Right hindlimb (tissue), 1 donor: Measurements from ENCODE around the gene TNS3.

Experiments used
- DNase-seq: peaks from one replicate; pipeline ENCODE4 v3.0.0-alpha.2; 2018

TNS3 gene

DNA sequence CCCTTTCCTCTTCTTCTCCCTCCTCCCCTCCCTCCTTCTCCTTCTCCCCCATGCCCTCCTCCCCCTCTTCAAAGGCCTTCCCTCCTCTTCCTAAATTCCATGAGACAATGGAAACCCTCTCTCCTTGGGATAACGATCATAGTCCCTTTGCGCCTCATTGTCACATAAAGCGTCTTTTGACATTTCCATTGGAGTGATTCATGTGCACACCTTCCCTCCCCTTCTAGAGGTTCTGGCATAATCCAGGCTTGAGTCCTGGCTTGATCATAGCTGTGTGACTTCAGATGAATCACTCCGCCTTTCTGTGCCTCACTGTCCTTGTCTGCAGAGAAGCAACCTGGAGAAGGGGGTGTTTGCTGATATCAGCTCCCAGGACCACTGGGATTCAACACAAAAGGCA lies 204.2 kb downstream of the TNS3 start:
- peak; percentile 1 for DNase-seq

DNA sequence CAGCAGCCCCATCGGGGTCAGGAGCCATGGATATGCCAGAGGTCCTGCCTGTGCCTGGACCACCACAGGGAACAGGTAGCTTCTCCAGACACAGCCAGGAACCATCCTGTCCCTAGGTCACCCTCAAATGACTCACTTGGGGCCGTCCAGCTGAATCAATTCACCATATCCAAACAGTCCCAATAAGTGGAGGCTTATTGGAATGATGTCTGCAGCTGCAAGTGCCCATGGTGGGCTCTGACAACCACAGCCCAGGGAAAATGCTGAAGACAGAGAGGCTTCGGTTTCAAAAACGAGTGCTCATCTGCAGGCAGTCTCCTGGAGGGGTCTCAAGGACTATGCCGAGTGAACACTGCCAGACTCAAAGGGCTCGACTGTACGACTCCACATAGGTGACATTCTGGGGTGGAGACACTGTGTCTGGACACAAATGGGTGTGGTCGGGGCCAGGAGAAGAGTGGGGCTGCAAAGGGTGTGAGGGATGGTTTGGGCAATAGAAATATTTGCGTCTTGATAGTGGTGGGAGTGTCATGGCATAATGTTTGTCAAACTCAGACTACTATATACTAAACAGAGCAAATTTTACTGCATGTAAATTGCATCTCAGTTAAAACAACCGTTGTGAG lies 204.8 kb downstream of the TNS3 start:
- peak; percentile 11 for DNase-seq

DNA sequence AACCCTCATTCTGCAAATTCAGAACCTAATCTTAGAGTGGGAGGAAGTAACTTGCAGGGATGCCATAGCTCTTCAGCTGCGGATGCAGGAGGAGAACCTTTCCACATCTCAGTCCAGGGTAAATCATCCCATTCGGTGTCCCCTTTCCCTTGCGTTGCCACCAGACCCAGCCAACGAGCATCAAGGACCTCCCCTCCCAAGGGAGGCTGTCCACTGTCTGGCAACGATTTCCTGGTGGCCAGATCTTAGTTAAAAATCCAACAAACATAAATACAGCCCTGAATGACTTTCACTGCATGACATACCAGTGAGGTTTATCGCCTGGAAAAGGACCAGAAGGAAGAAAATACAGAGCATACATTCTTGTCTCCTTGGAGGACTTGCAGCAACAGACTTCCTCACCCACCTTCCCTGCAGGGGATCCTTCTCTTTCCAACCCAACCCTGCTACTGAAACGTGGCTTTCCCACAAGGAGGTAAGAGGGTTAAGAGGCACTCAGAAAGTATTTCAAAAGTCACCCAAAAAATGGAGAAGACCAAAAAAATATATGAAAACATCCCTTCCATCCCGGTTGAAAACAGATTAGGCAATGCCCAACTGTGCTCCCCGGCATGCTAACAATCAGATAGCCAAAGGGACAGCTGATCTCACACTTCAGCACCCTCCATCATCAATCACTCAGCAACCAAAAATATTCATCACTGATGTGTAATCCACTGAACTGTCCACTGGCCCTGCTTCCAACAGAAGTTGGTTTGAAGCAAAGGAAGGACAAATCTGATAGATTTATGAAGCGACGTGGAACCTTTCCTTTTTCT lies 206.6 kb downstream of the TNS3 start:
- peak; percentile 27 for DNase-seq

DNA sequence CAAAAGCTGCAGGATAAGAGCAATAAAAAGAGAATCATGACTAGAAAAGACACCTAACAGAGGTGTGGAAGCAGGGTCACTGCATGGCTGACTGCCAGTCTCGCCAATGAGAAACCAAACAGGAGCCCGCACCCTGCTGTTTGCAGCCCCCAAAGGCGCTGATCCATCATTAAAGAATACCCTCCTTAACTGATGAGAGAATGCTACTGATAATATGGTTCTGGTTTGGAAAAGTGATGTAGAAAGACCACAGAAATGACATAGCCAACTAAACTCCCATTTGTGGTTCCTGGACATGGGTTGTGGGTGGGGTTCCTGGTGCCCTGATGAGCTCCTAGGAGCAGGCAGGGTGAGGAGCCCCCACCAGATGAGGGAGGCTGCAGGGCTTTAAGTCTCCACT lies 207.4 kb downstream of the TNS3 start:
- no peak for DNase-seq

DNA sequence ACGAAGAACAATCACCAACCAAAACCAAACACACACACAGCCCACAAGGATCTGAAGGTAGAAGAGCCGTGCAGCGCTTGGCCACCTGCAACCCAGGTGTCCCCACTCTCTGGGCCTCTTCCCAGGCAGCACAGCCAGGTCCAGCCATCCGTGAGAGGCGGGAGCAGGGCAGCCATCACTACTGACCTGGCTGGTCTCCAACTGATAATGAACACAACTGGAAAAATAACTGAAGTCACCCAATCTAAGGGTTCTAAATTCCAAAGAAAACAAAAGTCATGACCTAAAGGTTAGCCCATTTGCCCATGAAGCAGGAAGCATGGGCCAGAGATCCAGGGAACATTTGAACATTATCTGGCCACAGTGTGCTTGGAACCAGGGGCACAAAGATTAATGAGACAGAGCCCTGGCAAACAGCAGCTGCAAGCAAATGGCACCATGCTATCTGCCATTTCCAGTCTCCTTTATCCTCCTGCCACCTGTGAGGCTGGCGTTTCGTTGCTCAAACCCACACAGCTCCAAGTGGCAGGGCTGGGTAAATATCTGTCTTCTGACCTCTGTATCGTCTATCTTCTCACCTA lies 207.9 kb downstream of the TNS3 start:
- no peak for DNase-seq

DNA sequence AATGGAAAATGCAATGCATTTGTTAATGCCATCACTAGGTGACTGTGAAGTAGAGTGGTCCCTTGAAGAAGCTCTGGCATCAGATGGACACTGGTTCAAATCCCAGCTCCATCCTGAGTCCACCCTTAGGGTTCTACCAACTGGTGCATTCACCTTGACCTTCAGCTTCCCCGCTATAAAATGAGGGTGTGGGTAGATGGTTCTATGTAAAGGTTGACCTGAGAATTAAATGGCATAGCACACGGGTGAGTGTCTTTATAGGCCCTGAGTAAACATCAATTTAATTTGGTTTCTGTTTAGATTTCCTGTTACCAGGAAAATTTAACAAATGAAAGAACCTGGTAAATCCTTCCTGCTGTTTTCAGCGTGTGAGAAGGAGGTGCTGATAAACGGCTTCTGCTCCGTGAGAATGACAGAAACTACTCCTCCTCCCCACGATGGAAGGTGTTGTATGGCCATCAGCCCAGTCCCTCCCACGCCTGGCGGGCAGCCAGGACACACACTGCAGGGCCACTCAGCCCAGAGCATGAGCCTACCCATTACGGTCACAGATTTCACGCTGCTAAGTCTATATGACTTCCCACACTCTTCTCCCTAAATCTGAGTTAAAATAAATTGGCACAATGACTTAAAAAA lies 210.1 kb downstream of the TNS3 start:
- DNase-seq: peak; percentile 69

DNA sequence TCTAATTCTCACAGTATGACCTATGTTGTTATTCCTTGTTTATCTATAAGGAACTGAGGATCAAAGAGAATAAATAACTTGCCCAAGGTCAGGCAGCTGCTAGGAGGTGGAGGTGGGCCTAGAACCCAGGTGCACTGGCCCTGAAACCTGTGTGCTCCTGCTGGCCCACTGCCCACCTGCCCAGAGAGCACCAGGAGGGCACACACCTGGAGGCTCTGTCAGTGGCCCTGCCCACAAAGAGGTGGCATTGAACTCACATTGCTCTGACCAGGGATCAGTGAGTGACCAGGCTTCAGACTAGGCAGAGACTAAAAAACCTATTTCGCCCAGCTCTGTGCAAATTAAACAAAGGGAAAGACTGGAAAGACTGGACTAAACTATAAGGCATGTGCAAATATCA lies 210.6 kb downstream of the TNS3 start:
- DNase-seq: no peak

DNA sequence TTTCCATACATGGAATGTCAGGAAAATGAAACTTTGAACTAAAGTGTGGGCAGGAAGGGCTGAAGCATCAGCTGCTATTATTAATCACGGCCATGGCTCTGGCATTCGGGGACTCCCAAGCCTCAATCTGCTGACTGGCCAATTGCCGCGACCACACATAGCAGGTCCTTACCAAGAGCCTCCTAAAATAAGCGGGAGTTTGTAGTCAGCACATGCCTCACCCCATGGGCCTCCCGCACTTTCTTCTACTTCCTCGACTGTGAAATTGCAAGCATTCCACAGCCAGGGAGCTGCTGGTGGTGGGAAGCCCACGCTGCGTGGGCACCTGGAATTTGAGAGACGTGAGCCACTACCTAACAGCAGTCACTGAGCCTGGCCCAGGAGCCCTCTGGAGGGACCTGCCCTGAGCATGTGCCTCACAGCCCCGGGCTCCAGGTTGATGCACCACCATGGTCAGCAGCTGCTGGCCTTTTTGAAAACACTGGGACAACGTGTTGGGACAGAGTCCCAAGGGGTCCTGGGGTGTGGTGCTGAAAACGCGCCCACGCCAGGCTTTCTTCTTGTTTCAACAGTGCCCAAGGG lies 211.4 kb downstream of the TNS3 start:
- no peak for DNase-seq

DNA sequence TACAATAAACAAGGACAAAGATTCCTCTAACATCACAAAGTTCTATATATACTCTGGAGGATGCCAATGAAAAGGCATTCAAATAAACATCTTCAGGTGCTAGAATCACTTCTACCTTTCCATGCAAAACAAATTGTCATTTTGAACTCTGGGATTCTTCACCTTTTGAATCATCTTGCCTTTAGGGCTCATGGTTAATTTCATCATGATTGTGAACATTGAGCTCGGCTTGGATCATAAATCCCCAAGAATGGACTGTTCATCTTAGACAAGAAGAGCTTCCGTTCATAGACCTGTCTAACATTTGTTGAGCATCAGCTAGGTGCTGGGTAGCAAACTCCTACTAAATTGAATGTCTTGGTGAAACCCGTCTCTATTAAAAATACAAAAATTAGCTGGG lies 212.2 kb downstream of the TNS3 start:
- DNase-seq: no peak

DNA sequence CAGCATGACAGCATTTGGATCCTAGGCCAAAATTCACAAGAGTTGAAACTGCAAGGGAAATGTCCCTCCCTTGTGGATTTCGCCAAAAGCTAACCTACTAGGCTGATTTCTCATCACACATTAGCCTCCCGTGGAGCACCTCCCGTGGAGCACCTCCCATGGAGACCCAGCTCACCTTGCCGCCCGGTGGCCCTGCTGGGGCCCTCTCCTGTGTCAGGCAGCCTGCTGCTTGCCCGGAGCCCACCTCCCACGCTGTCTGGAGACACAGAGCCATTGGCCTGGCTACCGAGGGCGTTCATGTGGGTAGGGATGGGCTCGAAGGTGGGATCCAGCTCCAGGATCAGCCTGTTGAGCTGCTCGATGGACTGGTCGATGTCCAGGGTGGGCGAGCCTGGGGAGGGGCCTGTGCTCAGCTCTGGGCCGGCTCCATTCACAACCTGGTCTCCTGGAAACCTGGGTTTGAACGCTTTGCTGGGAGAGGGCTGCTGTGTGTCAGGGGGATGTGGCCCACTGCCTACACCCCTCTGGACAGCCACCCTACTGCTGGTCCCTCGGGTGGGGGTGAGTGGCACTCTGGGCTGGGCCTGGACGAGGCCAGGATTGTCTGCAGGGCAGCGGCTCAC lies 213.6 kb downstream of the TNS3 start:
- no peak for DNase-seq

DNA sequence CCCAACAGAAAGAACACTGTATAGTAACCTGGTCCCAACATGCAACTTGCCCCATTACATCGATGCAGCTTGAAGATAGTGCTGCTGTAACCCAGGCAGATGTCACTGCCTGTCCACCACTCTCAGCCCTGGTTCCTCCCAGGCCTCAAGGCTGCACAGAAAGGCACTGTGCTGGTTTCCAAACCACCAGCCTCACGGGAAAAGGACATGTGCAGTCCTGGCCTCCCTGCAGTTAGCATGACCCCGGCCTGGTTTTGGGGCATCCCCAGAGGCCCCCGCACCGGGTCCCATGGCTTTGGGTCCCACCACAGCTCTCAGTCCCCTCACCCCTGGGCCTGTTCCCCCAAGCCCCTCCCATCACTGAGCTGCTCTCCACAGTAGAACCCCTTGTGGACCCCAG lies 214.5 kb downstream of the TNS3 start:
- DNase-seq: no peak

DNA sequence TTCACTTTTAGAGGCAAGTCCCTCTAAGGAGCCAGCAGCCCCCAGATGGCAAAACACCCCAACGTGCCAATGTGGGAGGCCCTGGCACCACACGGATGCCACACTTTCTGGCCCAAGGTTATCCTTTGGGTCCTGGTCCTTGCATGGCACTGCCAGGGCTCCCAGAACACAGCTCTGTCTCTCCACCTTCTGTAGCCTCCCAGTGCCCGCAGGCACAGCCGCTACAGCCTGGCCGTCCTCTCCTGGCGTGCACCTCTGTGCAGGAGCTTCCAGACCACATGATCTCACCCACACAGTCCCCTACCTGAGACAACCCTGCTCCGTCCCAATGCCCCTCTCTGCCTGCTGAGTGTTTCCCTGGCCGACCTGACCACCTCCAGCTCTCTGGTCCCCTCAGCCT lies 215.0 kb downstream of the TNS3 start:
- no peak for DNase-seq

DNA sequence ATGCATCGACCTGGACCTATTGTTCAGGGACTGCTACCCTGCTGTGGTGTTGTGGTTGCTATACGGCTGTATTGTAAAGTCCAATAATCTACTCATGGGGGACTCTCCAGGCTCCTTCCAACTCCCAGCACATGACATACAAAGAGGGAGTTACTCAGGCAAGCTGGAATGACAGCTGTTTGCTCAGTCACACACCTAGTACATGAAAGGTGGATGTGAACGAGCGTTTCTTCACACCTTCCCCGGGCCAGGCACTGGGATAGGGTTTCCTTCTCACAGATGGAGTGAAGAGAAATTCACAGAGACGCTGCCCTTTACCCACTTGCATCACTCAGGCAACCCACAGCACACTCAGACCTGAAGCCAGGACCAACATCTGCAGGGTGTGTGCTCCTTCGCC lies 215.7 kb downstream of the TNS3 start:
- DNase-seq: no peak

DNA sequence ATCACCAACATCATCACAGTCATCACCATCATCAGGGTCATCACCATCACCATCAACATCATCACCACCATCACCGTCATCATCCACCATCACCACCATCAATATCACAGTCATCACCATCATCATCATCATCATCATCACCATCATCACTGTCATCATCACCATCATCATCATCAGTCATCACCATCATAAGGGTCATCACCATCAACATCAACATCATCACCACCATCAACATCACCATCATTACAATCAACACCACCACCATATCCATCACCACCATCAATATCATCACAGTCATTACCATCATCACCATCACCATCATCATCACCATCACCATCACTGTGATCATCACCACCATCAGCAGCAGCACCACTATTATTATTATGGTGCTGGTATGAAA lies 218.9 kb downstream of the TNS3 start:
- DNase-seq: no peak

DNA sequence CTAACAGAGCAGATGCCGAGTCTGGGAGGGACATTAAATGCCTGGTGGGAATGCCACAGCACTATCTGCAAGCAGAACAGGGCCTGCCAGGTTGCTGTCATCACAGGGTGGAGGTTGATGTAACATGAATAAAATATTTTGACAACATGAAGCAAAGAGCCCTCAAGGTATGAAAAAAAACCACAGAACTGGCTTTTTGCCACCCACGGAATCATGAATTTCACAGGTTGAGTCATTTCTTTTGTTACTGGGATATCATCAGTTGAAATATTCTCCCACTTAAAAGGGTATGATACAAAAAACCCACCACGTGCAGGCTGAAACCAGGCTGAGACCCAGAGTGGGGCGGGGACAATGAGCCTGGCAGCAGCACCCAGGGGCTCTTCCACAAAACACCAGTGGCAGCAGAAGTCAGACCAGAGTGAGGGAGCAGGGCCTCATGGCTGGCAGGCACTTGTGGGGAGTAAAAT lies 220.1 kb downstream of the TNS3 start:
- DNase-seq: no peak

DNA sequence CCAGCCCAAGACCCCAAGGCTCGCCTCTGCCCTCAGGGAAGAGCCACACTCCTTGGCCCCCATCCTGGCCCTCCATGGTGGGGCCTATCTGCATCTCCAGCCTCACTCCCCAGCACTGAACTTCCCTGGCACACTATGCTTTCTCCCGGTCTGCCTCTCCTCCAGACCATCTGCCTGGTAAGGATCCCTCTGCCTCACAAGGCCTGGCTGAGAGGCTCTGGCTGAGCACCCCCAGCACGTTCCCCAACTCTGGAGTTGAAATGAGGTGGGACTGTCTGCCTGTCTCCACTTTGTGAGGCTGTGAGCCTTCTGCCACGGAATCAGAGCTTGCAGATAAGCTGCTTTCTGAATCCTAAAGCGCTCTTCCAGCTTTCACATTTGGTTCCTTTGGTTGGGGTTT lies 220.7 kb downstream of the TNS3 start:
- DNase-seq: no peak

DNA sequence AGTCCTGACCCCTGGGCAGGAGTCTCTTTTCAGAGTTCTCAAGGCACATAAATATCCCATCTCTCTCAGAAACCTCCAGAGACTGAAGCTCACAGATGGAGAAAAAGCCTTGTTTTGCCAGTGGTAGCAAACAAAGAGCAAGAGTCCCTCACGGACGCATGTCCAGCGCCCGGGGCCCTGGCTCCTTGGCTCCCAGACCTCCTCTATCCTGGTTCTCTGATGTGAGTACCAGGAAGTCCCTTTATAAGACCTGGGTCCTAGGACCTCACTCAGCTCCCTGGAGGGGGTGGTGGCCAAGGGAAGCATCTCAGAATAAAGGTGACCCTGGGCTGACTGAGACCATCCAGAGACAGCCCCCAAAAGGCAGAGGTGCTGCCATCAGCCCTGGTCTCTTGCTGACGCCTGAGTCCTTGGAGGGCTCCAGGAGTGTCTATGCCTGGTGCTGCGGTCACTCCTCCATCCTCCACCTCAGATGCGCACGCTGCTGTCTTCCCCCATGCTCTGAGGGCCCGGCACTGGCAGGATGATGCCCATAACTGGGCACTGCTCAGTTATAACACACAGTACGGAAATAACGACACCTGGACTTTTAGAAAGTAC lies 221.5 kb downstream of the TNS3 start:
- DNase-seq: no peak

DNA sequence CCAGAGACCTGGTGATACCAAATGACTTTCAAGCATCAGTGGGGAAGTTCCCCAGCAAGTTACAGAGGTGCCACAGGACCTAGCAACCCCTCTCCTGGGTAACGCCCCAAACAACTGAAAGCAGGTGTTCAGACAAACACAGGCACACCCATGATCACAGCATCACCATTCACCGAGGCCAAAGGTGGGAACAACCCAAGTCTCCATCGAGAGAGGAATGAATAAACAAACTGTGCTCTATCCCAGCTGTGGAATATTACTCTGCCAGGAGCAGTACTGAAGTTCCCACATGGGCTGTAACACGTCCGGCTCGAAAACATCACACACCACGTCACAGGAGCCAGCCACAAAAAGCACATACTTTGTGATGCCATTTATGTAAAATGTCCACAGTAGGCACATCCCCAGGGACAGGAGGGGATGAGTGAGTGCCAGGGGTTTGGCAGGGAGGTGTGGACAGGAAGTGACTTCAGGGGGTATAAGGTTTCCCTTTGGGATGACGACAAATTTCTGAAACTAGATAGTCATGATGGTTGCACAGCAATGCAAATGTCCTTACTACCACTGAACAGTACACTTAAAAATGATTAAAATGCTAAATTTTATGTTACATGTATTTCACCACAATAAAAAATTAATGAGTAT lies 222.8 kb downstream of the TNS3 start:
- DNase-seq: no peak

DNA sequence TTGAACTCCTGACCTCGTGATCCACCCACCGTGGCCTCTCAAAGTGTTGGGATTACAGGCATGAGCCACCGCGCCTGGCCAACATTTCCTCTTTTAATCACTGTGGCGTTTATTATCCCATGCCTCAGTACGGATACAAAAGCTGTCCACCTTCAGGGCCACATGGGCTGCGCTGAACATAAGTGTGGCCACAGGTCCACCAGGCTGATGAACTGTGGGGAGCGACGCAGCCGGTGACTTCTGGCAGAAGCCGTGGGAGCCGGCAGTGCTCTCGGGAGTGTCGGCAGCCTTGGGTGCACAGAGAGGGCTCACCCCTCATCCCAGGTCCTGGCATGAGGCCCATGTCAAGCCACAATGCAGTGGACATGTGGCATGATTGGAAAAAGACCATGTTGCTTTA lies 223.6 kb downstream of the TNS3 start:
- no peak for DNase-seq

DNA sequence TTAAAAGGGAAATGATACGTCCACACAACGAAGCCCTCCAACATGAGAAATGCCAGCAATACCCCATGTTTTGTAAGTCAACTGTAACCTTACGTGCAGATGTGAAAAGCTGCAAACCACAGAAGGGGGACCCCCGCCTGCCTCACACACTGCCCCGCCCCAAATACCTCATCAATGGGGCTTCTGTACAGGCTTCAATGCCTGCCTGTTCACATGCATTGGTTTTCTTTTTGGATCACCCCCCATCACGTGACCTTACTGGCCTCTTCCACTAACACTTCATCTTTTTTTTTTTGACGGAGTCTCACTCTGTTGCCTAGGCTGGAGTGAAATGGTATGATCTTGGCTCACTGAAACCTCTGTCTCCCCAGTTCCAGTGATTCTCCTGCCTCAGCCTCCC lies 224.0 kb downstream of the TNS3 start:
- no peak for DNase-seq

DNA sequence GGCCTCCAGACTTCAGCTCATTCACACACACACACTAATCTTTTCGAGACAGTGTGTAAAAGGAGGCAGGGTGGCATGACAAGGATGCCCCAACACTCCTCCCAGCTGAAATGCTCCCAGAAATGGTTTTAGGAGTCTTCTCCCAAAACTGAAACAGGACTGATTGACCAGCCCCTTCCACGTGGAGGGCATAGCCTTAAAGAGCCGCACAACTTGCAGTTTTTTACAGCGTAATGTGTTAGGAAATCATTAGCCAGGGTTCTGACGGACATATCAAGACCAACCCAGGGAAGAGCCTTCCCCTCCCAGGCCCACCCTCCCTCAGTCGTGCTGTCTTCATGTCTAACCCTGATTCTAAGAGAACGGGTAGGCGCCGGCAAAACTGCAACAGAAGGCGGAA lies 224.6 kb downstream of the TNS3 start:
- DNase-seq: no peak

DNA sequence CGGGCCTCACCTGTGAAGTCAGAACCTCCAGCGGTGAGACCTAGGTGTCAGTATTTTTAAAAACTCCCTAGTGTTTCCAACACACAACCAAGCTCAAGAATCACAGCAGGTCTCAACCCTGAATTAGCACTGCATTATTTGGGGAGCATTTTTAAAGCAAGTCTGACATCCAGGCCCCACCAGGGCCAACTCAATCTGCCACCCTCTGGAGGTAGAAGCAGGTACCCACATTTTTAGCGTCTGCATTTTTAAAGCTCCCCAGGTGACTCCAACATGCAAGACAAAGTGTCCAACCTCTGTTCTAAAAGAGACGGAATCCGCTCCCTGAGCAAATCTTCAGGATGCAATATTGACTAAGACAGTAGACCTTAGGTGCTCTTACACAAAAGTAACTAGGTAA lies 225.7 kb downstream of the TNS3 start:
- no peak for DNase-seq
